Gastroesophageal sphincter (tissue), 3 donors: ENCODE results near the gene ABL1.

ENCODE experiments used
- CTCF ChIP-seq, 4 experiments: fragments of 200-600 bp in 2 of 4; fragments of 450-650 bp in 2 of 4; sonication (generic) in 1 of 4; IDR thresholded peaks; one replicate each; pipeline ENCODE4 v1.5.1; 2017 to 2019; ENCODE audit warnings: antibody characterized with exemption in 4 of 4, mild to moderate bottlenecking in 2 of 4, moderate library complexity in 2 of 4
- EP300 ChIP-seq: sonication (generic); formaldehyde crosslinking; IDR thresholded peaks from one replicate; pipeline ENCODE4 v1.6.1; 2017; ENCODE audit warnings: antibody characterized with exemption, mild to moderate bottlenecking
- POLR2A ChIP-seq, 2 donors: fragments of 450-650 bp; IDR thresholded peaks; one replicate each; pipeline ENCODE4 v1.6.1; 2017; ENCODE audit warnings: antibody characterized with exemption in 2 of 2, mild to moderate bottlenecking in 2 of 2, moderate library complexity in 1 of 2
- POLR2AphosphoS5 ChIP-seq: sonication (generic); formaldehyde crosslinking; IDR thresholded peaks from one replicate; pipeline ENCODE4 v1.6.1; 2017; ENCODE audit warnings: antibody characterized with exemption

GRCh38 chr9:130904070-130905044 is 69.3 kb downstream of the ABL1 start:
- TF ChIP-seq POLR2AphosphoS5 (no peak), EP300 (no peak), POLR2A (IDR thresholded peaks at IDR 0.05) (no peak), CTCF (IDR thresholded peaks at IDR 0.05) (no peak)
